ENCODE results near the gene CCDC68. TPM values are rescaled to one million over a fixed set of nuclear protein-coding genes. Genes with fewer than 3 reads are reported as not detected.

The CCDC68 gene
- total and polyA plus RNA-seq, 2 of the 4 experiments (the other 2 are of a cell fraction): 0.46 to 0.54 TPM

GRCh38 chr18:54975598-54975997, 16.3 kb upstream of the CCDC68 start (continued):
- TF ChIP-seq NFE2L2 (IDR thresholded peaks at IDR 0.05; ENCODE audit: low read depth, low read length) (peak; percentile 98), RAD21 (IDR thresholded peaks at IDR 0.05; ENCODE audit: low read length) (no peak)

DNA sequence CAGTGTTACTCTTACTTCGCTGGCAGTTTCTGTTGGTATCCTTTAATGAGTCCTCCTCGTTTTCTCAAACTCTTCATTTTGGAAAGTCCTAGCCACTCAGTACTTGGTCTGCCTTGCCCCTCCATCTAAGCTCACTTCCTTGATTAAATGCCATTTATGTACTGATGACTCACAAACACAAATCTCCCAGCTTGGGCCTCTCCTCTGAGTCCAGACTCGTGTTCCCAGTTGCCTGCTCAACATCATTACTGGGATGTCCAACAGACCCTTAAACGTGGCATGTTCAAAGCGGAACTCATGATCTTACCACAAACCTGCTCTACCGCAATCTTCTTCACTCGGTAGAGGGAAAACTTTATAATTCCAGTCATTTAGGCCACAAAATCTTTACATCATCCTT, 13.8 kb upstream of the CCDC68 start:
- DNase-seq (no peak), ATAC-seq (ENCODE audit: low read depth) (no peak)
- ChIA-PET CTCF (no interaction called here), POLR2A (ENCODE audit: unreplicated experiment) (no interaction called here)
- dilution Hi-C loops (cut with HindIII; ENCODE audit: low sequenced_read_pairs, unreplicated experiment): no loop called here
- no peak overlapping the region for H2BK5ac ChIP-seq (ENCODE audit: low read depth, low read length, poor library complexity, severe bottlenecking)
- H3K4me2 ChIP-seq (ENCODE audit: low read depth, low read length): no peak overlapping the region
- H2BK120ac ChIP-seq (ENCODE audit: low read depth, low read length): no peak overlapping the region; the same call in 1 of the 2 replicates
- H3K4me3 ChIP-seq (ENCODE audit: insufficient read depth, low read depth, low read length): no peak overlapping the region
- BruUV-seq (replicated peaks): no TSS peak
- no peak overlapping the region for H4K8ac ChIP-seq (ENCODE audit: low read depth in 2 of 2, low read length in 2 of 2)
- H3K79me1 ChIP-seq (ENCODE audit: low read depth in 1 of 2, low read length in 2 of 2): no peaks in the 10 kb centered on the region
- peaks cover 6% of the 10 kb centered on the region; the same call in 1 of the 2 replicates for H3K4me1 ChIP-seq (ENCODE audit: control insufficient read depth, insufficient read depth, low read length)
- H3K9ac ChIP-seq (ENCODE audit: low read depth, low read length): no peak overlapping the region
- no peaks in the 10 kb centered on the region; the same call in 1 of the 2 replicates for H3K9me3 ChIP-seq (ENCODE audit: control insufficient read depth, insufficient read depth, low read length)
- no peak overlapping the region for H3K56ac ChIP-seq (ENCODE audit: extremely low read depth, insufficient read depth, low read length)
- no peaks in the 10 kb centered on the region for H3K36me3 ChIP-seq (ENCODE audit: control insufficient read depth, insufficient read depth, low read length)
- WGBS, 2 experiments (ENCODE audit: extremely low coverage in 2 of 2, insufficient read length in 1 of 2): 90% methylated on average over 4 of the region's 7 CpGs; no CpG with 5 or more reads in 1 of the 2 experiments
- H2AFZ ChIP-seq (replicated peaks; ENCODE audit: low read length, poor library complexity): no peak overlapping the region
- no peak overlapping the region for H3K27ac ChIP-seq (ENCODE audit: insufficient read depth, low read length)
- no peak for TF ChIP-seq RAD21 (IDR thresholded peaks at IDR 0.05; ENCODE audit: low read length)
- no peak for TF ChIP-seq BHLHE40 (IDR thresholded peaks at IDR 0.05; ENCODE audit: low read depth, low read length)
- TF ChIP-seq MAZ (IDR thresholded peaks at IDR 0.05; ENCODE audit: borderline replicate concordance, low read depth, low read length): no peak
- no peak for TF ChIP-seq CHD1 (IDR thresholded peaks at IDR 0.05; ENCODE audit: low read depth, low read length)
- no peak for TF ChIP-seq RFX5 (IDR thresholded peaks at IDR 0.05; ENCODE audit: low read depth, low read length)
- TF ChIP-seq CEBPB (IDR thresholded peaks at IDR 0.05; ENCODE audit: low read depth, low read length): no peak
- no peak for TF ChIP-seq NFE2L2 (IDR thresholded peaks at IDR 0.05; ENCODE audit: low read depth, low read length)
- no peak for TF ChIP-seq ELK1 (IDR thresholded peaks at IDR 0.05; ENCODE audit: borderline replicate concordance, low read depth, low read length)
- TF ChIP-seq SMC3 (IDR thresholded peaks at IDR 0.05; ENCODE audit: low read depth, low read length): no peak
- TF ChIP-seq RCOR1 (IDR thresholded peaks at IDR 0.05; ENCODE audit: insufficient replicate concordance, low read length): no peak
- no peak overlapping the region for H3K18ac ChIP-seq (ENCODE audit: low read depth, low read length)
- H3K9me1 ChIP-seq (ENCODE audit: insufficient read depth, low read length): peaks cover 5% of the 10 kb centered on the region
- H3K27me3 ChIP-seq (ENCODE audit: control insufficient read depth, insufficient read depth, low read length): no peaks in the 10 kb centered on the region
- H4K91ac ChIP-seq (ENCODE audit: insufficient read depth, low read depth, low read length): no peak overlapping the region
- H3K14ac ChIP-seq (replicated peaks; ENCODE audit: low read depth, low read length): no peak overlapping the region
- no peak overlapping the region; the same call in 1 of the 2 replicates for H2BK20ac ChIP-seq (ENCODE audit: low read depth, low read length)
- no peaks in the 10 kb centered on the region for H4K20me1 ChIP-seq (ENCODE audit: insufficient read depth, low read length)
- intact Hi-C loops (cut with micrococcal nuclease): no loop called here
- H2AK5ac ChIP-seq (ENCODE audit: low read depth, low read length): no peak overlapping the region; the same call in 1 of the 2 replicates
- no peak overlapping the region for H2AK9ac ChIP-seq (replicated peaks; ENCODE audit: low read depth, low read length, poor library complexity)
- H3K23ac ChIP-seq (ENCODE audit: low read depth, low read length): no peak overlapping the region
- in situ Hi-C loops (cut with MboI; ENCODE audit: low sequenced_read_pairs): loop anchor here (10.0 kb wide), 1 partner anchor 588 kb away; no protein-coding TSS in a partner anchor
- H4K5ac ChIP-seq (ENCODE audit: low read depth, low read length): no peak overlapping the region
- no peak overlapping the region for H3K4ac ChIP-seq (ENCODE audit: low read depth, low read length)
- H2BK15ac ChIP-seq (ENCODE audit: low read depth, low read length): peak overlapping the region; percentile 3; the same call in 1 of the 3 replicates

Measured in IMR-90 (cell line).